ENCODE data around the gene TBRG1.

TBRG1 gene

GRCh38 chr11:124612567-124613246, 10.0 kb upstream of the TBRG1 start:
- DNase-seq (ENCODE audit: low read depth in 2 of 2) = no peak

GRCh38 chr11:124618863-124619262, 3.8 kb upstream of the TBRG1 start:
- no peak for DNase-seq (ENCODE audit: low read depth in 2 of 2)

GRCh38 chr11:124623861-124624525, 1.3 kb downstream of the TBRG1 start:
- no peak for DNase-seq (ENCODE audit: low read depth in 2 of 2)

- no peak for DNase-seq (ENCODE audit: low read depth in 2 of 2)
Measured at GRCh38 chr11:124625504-124626168, 3.0 kb downstream of the TBRG1 start.

- no peak for DNase-seq (ENCODE audit: low read depth in 2 of 2)
Measured at GRCh38 chr11:124627546-124627945, 4.9 kb downstream of the TBRG1 start.

- DNase-seq (ENCODE audit: low read depth in 2 of 2) = no peak
Measured at GRCh38 chr11:124629961-124630360, 7.3 kb downstream of the TBRG1 start.

- no peak for DNase-seq (ENCODE audit: low read depth in 2 of 2)
Measured at GRCh38 chr11:124633355-124633754, 10.7 kb downstream of the TBRG1 start.

- no peak for DNase-seq (ENCODE audit: low read depth in 2 of 2)
Measured at GRCh38 chr11:124635932-124636331, 13.3 kb downstream of the TBRG1 start.

- no peak for DNase-seq (ENCODE audit: low read depth in 2 of 2)
Measured at GRCh38 chr11:124638500-124638899, 15.8 kb downstream of the TBRG1 start.

GRCh38 chr11:124639186-124639585, 16.5 kb downstream of the TBRG1 start:
- DNase-seq (ENCODE audit: low read depth in 2 of 2) = no peak

GRCh38 chr11:124640666-124641065, 18.0 kb downstream of the TBRG1 start:
- no peak for DNase-seq (ENCODE audit: low read depth in 2 of 2)

GRCh38 chr11:124642628-124643027, 20.0 kb downstream of the TBRG1 start:
- no peak for DNase-seq (ENCODE audit: low read depth in 2 of 2)

GRCh38 chr11:124643042-124643604, 20.5 kb downstream of the TBRG1 start:
- DNase-seq (ENCODE audit: low read depth in 2 of 2) = no peak

GRCh38 chr11:124643605-124644425, 21.2 kb downstream of the TBRG1 start:
- DNase-seq (ENCODE audit: low read depth in 2 of 2) = no peak

- no peak for DNase-seq (ENCODE audit: low read depth in 2 of 2)
Measured at GRCh38 chr11:124644426-124645280, 22.0 kb downstream of the TBRG1 start.

GRCh38 chr11:124646148-124646547, 23.5 kb downstream of the TBRG1 start:
- no peak for DNase-seq (ENCODE audit: low read depth in 2 of 2)

GRCh38 chr11:124648610-124649009, 25.9 kb downstream of the TBRG1 start:
- DNase-seq (ENCODE audit: low read depth in 2 of 2) = no peak

GRCh38 chr11:124656774-124657630, 34.3 kb downstream of the TBRG1 start:
- no peak for DNase-seq (ENCODE audit: low read depth in 2 of 2)

- DNase-seq (ENCODE audit: low read depth in 2 of 2) = no peak
Measured at GRCh38 chr11:124657904-124658303, 35.2 kb downstream of the TBRG1 start.

GRCh38 chr11:124658501-124658900, 35.8 kb downstream of the TBRG1 start:
- DNase-seq (ENCODE audit: low read depth in 2 of 2) = no peak
